ENCODE results near the gene MYZAP. TPM values are rescaled to one million over a fixed set of nuclear protein-coding genes. Genes with fewer than 3 reads are reported as not detected.
A peak's percentile ranks its signal among the peaks of the same experiment; 100 is the strongest.

The MYZAP gene
- polyA plus RNA-seq, 1 of the 3 experiments (the other 2 are of a cell fraction): 0.07 TPM

DNA sequence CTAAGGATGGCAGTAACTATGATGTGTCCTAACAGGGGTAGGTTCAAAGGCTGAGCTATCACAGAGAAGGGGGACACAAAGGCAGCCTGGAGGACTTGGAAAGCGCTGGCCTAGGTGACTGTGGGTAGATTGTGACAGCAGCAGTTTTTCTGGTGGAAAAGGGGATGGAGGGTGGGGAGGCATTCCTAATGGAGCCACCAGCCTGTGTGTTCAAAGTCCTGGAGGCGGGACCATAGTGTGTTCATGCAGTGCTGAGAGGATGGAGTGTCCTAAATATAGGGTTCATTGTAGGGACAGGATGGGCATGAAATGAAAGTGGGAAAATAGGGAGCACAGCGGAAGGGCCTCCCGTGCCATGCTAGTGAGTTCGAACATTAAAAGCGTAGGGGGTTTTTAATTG, 63.3 kb downstream of the MYZAP start:
- H3K36me3 ChIP-seq (replicated peaks in 1 of 2; ENCODE audit: control insufficient read depth in 1 of 2, insufficient read depth in 2 of 2, low read length in 1 of 2): no peaks in the 10 kb centered on the region
- H3K4me3 ChIP-seq (ENCODE audit: low read depth in 2 of 2, low read length in 1 of 2): no peak overlapping the region
- no peaks in the 10 kb centered on the region for H3K27me3 ChIP-seq (ENCODE audit: insufficient read depth)
- DNase-seq: no peak
- H3K4me1 ChIP-seq (ENCODE audit: control insufficient read depth in 1 of 2, insufficient read depth in 2 of 2, low read depth in 1 of 2, low read length in 1 of 2): no peaks in the 10 kb centered on the region
- no peaks in the 10 kb centered on the region for H3K79me2 ChIP-seq (ENCODE audit: insufficient read depth)
- 60% methylated on average over 6 of the region's 6 CpGs for WGBS (ENCODE audit: low lambda C conversion rate)
- no peaks in the 10 kb centered on the region for H3K9me2 ChIP-seq
- no peaks in the 10 kb centered on the region for H3F3A ChIP-seq (replicated peaks; ENCODE audit: insufficient read depth)
- TF ChIP-seq GABPA (IDR thresholded peaks at IDR 0.05; ENCODE audit: low read depth): no peak
- TF ChIP-seq MEF2A (IDR thresholded peaks at IDR 0.05; ENCODE audit: borderline replicate concordance, low read depth): no peak
- TF ChIP-seq EP300 (IDR thresholded peaks at IDR 0.05; ENCODE audit: borderline replicate concordance in 1 of 2, low read depth in 1 of 2, low read length in 1 of 2): no peak
- TF ChIP-seq CHD2 (IDR thresholded peaks at IDR 0.05; ENCODE audit: low read length, partially characterized antibody): no peak
- TF ChIP-seq POLR2AphosphoS5 (IDR thresholded peaks at IDR 0.05; ENCODE audit: low read depth, low read length): no peak
- no peak for TF ChIP-seq TCF12 (IDR thresholded peaks at IDR 0.05)
- TF ChIP-seq, protein P1, sequence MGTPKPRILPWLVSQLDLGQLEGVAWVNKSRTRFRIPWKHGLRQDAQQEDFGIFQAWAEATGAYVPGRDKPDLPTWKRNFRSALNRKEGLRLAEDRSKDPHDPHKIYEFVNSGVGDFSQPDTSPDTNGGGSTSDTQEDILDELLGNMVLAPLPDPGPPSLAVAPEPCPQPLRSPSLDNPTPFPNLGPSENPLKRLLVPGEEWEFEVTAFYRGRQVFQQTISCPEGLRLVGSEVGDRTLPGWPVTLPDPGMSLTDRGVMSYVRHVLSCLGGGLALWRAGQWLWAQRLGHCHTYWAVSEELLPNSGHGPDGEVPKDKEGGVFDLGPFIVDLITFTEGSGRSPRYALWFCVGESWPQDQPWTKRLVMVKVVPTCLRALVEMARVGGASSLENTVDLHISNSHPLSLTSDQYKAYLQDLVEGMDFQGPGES (IDR thresholded peaks at IDR 0.05; ENCODE audit: low read depth, low read length): no peak
- TF ChIP-seq FOXJ3 (CRISPR knock-in tag; IDR thresholded peaks at IDR 0.05): no peak
- TF ChIP-seq NFIC (IDR thresholded peaks at IDR 0.05; ENCODE audit: borderline replicate concordance): no peak
- TF ChIP-seq YY1 (IDR thresholded peaks at IDR 0.05; ENCODE audit: low read depth): no peak
- TF ChIP-seq, protein P2, sequence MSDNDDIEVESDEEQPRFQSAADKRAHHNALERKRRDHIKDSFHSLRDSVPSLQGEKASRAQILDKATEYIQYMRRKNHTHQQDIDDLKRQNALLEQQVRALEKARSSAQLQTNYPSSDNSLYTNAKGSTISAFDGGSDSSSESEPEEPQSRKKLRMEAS (IDR thresholded peaks at IDR 0.05; ENCODE audit: low read depth): no peak
- no peak for TF ChIP-seq SMC3 (IDR thresholded peaks at IDR 0.05; ENCODE audit: low read depth, low read length)
- TF ChIP-seq, protein P3, sequence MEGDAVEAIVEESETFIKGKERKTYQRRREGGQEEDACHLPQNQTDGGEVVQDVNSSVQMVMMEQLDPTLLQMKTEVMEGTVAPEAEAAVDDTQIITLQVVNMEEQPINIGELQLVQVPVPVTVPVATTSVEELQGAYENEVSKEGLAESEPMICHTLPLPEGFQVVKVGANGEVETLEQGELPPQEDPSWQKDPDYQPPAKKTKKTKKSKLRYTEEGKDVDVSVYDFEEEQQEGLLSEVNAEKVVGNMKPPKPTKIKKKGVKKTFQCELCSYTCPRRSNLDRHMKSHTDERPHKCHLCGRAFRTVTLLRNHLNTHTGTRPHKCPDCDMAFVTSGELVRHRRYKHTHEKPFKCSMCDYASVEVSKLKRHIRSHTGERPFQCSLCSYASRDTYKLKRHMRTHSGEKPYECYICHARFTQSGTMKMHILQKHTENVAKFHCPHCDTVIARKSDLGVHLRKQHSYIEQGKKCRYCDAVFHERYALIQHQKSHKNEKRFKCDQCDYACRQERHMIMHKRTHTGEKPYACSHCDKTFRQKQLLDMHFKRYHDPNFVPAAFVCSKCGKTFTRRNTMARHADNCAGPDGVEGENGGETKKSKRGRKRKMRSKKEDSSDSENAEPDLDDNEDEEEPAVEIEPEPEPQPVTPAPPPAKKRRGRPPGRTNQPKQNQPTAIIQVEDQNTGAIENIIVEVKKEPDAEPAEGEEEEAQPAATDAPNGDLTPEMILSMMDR (IDR thresholded peaks at IDR 0.05): no peak
- ChIA-PET CTCF (interaction anchor here (0.9 to 3.0 kb wide), 6 partner anchors 13 to 407 kb away, joined by 3 to 16 read pairs (median 5); no protein-coding TSS in a partner anchor), POLR2A (no interaction called here)
- H3K27ac ChIP-seq (ENCODE audit: low read depth in 2 of 2, low read length in 1 of 2): no peak overlapping the region
- H3K4me2 ChIP-seq: no peak overlapping the region
- H4K20me1 ChIP-seq (ENCODE audit: insufficient read depth): no peaks in the 10 kb centered on the region
- no peak overlapping the region for H3K9ac ChIP-seq
- no peaks in the 10 kb centered on the region for H3K9me3 ChIP-seq
- H2AFZ ChIP-seq (ENCODE audit: low read depth): no peak overlapping the region

DNA sequence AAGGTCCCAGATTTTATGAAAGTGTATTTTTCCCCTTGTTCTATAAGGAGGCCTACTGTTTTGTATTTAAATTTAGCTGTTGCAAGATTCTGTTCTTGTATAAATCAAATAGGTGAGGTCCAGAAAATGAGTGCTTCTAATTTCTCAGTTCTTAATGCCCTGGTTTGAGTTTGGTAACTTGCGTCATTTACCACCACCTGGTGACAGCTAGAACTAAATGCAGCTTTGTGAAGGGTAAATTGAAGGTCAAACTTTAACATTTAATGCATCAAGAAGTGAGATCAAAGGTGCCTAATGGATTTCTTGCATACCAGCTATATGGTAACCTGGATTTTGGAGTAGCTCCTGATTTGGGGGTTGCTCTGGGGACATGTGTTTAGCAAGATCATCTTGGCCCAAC, 64.1 kb downstream of the MYZAP start:
- Histone ChIP-seq H3K36me3 (replicated peaks in 1 of 2; ENCODE audit: control insufficient read depth in 1 of 2, insufficient read depth in 2 of 2, low read length in 1 of 2) (no peaks in the 10 kb centered on the region), H3K9ac (no peak overlapping the region), H3K79me2 (ENCODE audit: insufficient read depth) (no peaks in the 10 kb centered on the region), H3K4me1 (ENCODE audit: control insufficient read depth in 1 of 2, insufficient read depth in 2 of 2, low read depth in 1 of 2, low read length in 1 of 2) (no peaks in the 10 kb centered on the region), H3K9me3 (no peaks in the 10 kb centered on the region), H3K9me2 (no peaks in the 10 kb centered on the region), H3F3A (replicated peaks; ENCODE audit: insufficient read depth) (no peaks in the 10 kb centered on the region), H3K27me3 (ENCODE audit: insufficient read depth) (no peaks in the 10 kb centered on the region), H4K20me1 (ENCODE audit: insufficient read depth) (no peaks in the 10 kb centered on the region), H3K4me2 (no peak overlapping the region), H2AFZ (ENCODE audit: low read depth) (no peak overlapping the region), H3K27ac (ENCODE audit: low read depth in 2 of 2, low read length in 1 of 2) (no peak overlapping the region), H3K4me3 (ENCODE audit: low read depth in 2 of 2, low read length in 1 of 2) (no peak overlapping the region)
- ChIA-PET POLR2A (no interaction called here), CTCF (interaction anchor here (0.8 to 3.0 kb wide), 8 partner anchors 10 to 205 kb away, joined by 3 to 16 read pairs (median 5); no protein-coding TSS in a partner anchor)
- 79% methylated on average over 1 of the region's 1 CpG for WGBS (ENCODE audit: low lambda C conversion rate)
- DNase-seq: no peak
- TF ChIP-seq GABPA (IDR thresholded peaks at IDR 0.05; ENCODE audit: low read depth) (no peak), RAD21 (IDR thresholded peaks at IDR 0.05; ENCODE audit: low read length) (peak; percentile 6; the same call in 1 of the 2 replicates)

Data from SK-N-SH (cell line).